ENCODE results near the gene TRIM40.

- TF ChIP-seq, protein P1, sequence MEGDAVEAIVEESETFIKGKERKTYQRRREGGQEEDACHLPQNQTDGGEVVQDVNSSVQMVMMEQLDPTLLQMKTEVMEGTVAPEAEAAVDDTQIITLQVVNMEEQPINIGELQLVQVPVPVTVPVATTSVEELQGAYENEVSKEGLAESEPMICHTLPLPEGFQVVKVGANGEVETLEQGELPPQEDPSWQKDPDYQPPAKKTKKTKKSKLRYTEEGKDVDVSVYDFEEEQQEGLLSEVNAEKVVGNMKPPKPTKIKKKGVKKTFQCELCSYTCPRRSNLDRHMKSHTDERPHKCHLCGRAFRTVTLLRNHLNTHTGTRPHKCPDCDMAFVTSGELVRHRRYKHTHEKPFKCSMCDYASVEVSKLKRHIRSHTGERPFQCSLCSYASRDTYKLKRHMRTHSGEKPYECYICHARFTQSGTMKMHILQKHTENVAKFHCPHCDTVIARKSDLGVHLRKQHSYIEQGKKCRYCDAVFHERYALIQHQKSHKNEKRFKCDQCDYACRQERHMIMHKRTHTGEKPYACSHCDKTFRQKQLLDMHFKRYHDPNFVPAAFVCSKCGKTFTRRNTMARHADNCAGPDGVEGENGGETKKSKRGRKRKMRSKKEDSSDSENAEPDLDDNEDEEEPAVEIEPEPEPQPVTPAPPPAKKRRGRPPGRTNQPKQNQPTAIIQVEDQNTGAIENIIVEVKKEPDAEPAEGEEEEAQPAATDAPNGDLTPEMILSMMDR (IDR thresholded peaks at IDR 0.05): no peak
- TF ChIP-seq POLR2A (IDR thresholded peaks at IDR 0.05): no peak
These were observed at the start of gene TRIM40 for GRCh38 chr6:30135757-30136156.
